HEK293 (cell line): Measurements from ENCODE around the gene PDCD7.
A peak's percentile ranks its signal among the peaks of the same experiment; 100 is the strongest.

Source experiments
- CTCF ChIA-PET: fragments of 350-600 bp; formaldehyde crosslinking; extraction: SDS; loops from one replicate; lab custom pipeline; 2021; ENCODE audit warnings: antibody characterized with exemption; lab: Yijun Ruan, JAX
- POLR2A ChIA-PET: fragments of 300-600 bp; formaldehyde crosslinking; extraction: SDS; loops from one replicate; lab custom pipeline; 2020; ENCODE audit warnings: antibody characterized with exemption, inconsistent platforms; lab: Yijun Ruan, JAX
- H3K27ac ChIP-seq: fragments of 200-500 bp; sonication (Bioruptor generic); 2 replicates; pipeline ENCODE4 v1.5.1; 2014; ENCODE audit warnings: low read depth, low read length, control low read depth, inconsistent platforms; ENCODE audit errors: extremely low read depth
- H3K36me3 ChIP-seq, 2 experiments: fragments of 200-500 bp in 1 of 2; sonication (Bioruptor generic) in 1 of 2; 1 replicate in 1 of 2; 2 replicates in 1 of 2; pipeline ENCODE4 v1.5.1; 2014 to 2017; ENCODE audit warnings: inconsistent platforms in 2 of 2, low read length in 2 of 2; ENCODE audit not compliant: control insufficient read depth in 2 of 2, insufficient read depth in 1 of 2
- H3K4me1 ChIP-seq: fragments of 200-500 bp; sonication (Bioruptor generic); 2 replicates; pipeline ENCODE4 v1.5.1; 2014; ENCODE audit warnings: mild to moderate bottlenecking, low read length, inconsistent platforms; ENCODE audit not compliant: control insufficient read depth, insufficient read depth
- H3K4me3 ChIP-seq: 2 replicates; pipeline ENCODE4 v1.5.1; 2011; ENCODE audit warnings: low read depth, mild to moderate bottlenecking, control low read depth, low read length, moderate library complexity
- H3K9me3 ChIP-seq: fragments of 200-500 bp; sonication (Bioruptor generic); 2 replicates; pipeline ENCODE4 v1.5.1; 2014; ENCODE audit warnings: low read depth, low read length, inconsistent platforms; ENCODE audit not compliant: control insufficient read depth, insufficient read depth
- GLIS1 ChIP-seq: fragments of 450-650 bp; formaldehyde crosslinking; IDR thresholded peaks from 2 replicates; pipeline ENCODE4 v1.5.1; 2016; ENCODE audit warnings: missing biosample characterization, missing genetic modification characterization
- HOXC10 ChIP-seq: sonication (generic); formaldehyde crosslinking; IDR thresholded peaks from 2 replicates; pipeline ENCODE4 v1.8.1; 2023; ENCODE audit warnings: mild to moderate bottlenecking, missing genetic modification reagents
- KLF1 ChIP-seq: fragments of 450-650 bp; formaldehyde crosslinking; IDR thresholded peaks from 2 replicates; pipeline ENCODE4 v1.5.1; 2016; ENCODE audit warnings: missing biosample characterization, missing genetic modification characterization
- KLF10 ChIP-seq: fragments of 450-650 bp; IDR thresholded peaks from 2 replicates; pipeline ENCODE4 v1.5.1; 2018; ENCODE audit warnings: missing biosample characterization, mild to moderate bottlenecking, missing genetic modification characterization
- KLF7 ChIP-seq: fragments of 450-650 bp; formaldehyde crosslinking; IDR thresholded peaks from 2 replicates; pipeline ENCODE4 v1.5.1; 2016; ENCODE audit warnings: missing biosample characterization, missing genetic modification characterization, borderline replicate concordance
- MEIS1 ChIP-seq: sonication (generic); formaldehyde crosslinking; IDR thresholded peaks from 2 replicates; pipeline ENCODE4 v1.8.1; 2022; ENCODE audit warnings: missing genetic modification reagents, mild to moderate bottlenecking, borderline replicate concordance
- ZBTB6 ChIP-seq: fragments of 450-650 bp; formaldehyde crosslinking; IDR thresholded peaks from 2 replicates; pipeline ENCODE4 v1.5.1; 2017; ENCODE audit warnings: missing biosample characterization, missing genetic modification characterization
- ZFHX2 ChIP-seq: fragments of 450-650 bp; formaldehyde crosslinking; conservative IDR thresholded peaks from 2 replicates; pipeline ENCODE4 v1.5.1; 2016; ENCODE audit warnings: missing biosample characterization, missing genetic modification characterization
- ZNF138 ChIP-seq: fragments of 450-650 bp; formaldehyde crosslinking; IDR thresholded peaks from 2 replicates; pipeline ENCODE4 v1.5.1; 2016; ENCODE audit warnings: missing biosample characterization, missing genetic modification characterization, borderline replicate concordance
- ZNF146 ChIP-seq: fragments of 450-650 bp; formaldehyde crosslinking; IDR thresholded peaks from 2 replicates; pipeline ENCODE4 v1.5.1; 2016; ENCODE audit warnings: missing biosample characterization, missing genetic modification characterization
- ZNF221 ChIP-seq: fragments of 450-650 bp; formaldehyde crosslinking; IDR thresholded peaks from 2 replicates; pipeline ENCODE4 v1.5.1; 2017; ENCODE audit warnings: missing biosample characterization, missing genetic modification characterization, borderline replicate concordance
- ZNF239 ChIP-seq: fragments of 450-650 bp; formaldehyde crosslinking; IDR thresholded peaks from 2 replicates; pipeline ENCODE4 v1.5.1; 2016; ENCODE audit warnings: missing biosample characterization, missing genetic modification characterization
- ZNF292 ChIP-seq: fragments of 450-650 bp; formaldehyde crosslinking; IDR thresholded peaks from 2 replicates; pipeline ENCODE4 v1.5.1; 2016; ENCODE audit warnings: low read depth, missing biosample characterization, missing genetic modification characterization, borderline replicate concordance
- ZNF311 ChIP-seq: fragments of 450-650 bp; formaldehyde crosslinking; IDR thresholded peaks from 2 replicates; pipeline ENCODE4 v1.5.1; 2017; ENCODE audit warnings: missing biosample characterization, missing genetic modification characterization, borderline replicate concordance
- ZNF354C ChIP-seq: fragments of 450-650 bp; formaldehyde crosslinking; IDR thresholded peaks from 2 replicates; pipeline ENCODE4 v1.5.1; 2016; ENCODE audit warnings: missing biosample characterization, missing genetic modification characterization, low read depth, borderline replicate concordance
- ZNF426 ChIP-seq: fragments of 450-650 bp; formaldehyde crosslinking; IDR thresholded peaks from 2 replicates; pipeline ENCODE4 v1.5.1; 2017; ENCODE audit warnings: missing biosample characterization, missing genetic modification characterization, mild to moderate bottlenecking, inconsistent platforms, moderate library complexity
- ZNF48 ChIP-seq: fragments of 450-650 bp; formaldehyde crosslinking; IDR thresholded peaks from 2 replicates; pipeline ENCODE4 v1.5.1; 2016; ENCODE audit warnings: missing biosample characterization, missing genetic modification characterization
- ZNF555 ChIP-seq: fragments of 450-650 bp; formaldehyde crosslinking; conservative IDR thresholded peaks from 2 replicates; pipeline ENCODE4 v1.5.1; 2017; ENCODE audit warnings: missing biosample characterization, mild to moderate bottlenecking, missing genetic modification characterization, inconsistent platforms
- ZNF580 ChIP-seq: fragments of 450-650 bp; formaldehyde crosslinking; IDR thresholded peaks from 2 replicates; pipeline ENCODE4 v1.5.1; 2016; ENCODE audit warnings: missing biosample characterization, missing genetic modification characterization
- ZNF621 ChIP-seq: fragments of 450-650 bp; formaldehyde crosslinking; IDR thresholded peaks from 2 replicates; pipeline ENCODE4 v1.5.1; 2017; ENCODE audit warnings: missing biosample characterization, missing genetic modification characterization
- ZNF623 ChIP-seq: fragments of 450-650 bp; formaldehyde crosslinking; IDR thresholded peaks from 2 replicates; pipeline ENCODE4 v1.5.1; 2016; ENCODE audit warnings: missing biosample characterization, missing genetic modification characterization
- ZNF701 ChIP-seq: fragments of 450-650 bp; formaldehyde crosslinking; IDR thresholded peaks from 2 replicates; pipeline ENCODE4 v1.5.1; 2016; ENCODE audit warnings: missing biosample characterization, missing genetic modification characterization
- ZNF791 ChIP-seq: fragments of 450-650 bp; formaldehyde crosslinking; IDR thresholded peaks from 2 replicates; pipeline ENCODE4 v1.5.1; 2016; ENCODE audit warnings: missing biosample characterization, missing genetic modification characterization
- TF ChIP-seq, protein P1 (sequence below): fragments of 450-650 bp; IDR thresholded peaks from 2 replicates; pipeline ENCODE4 v1.5.1; 2018; ENCODE audit warnings: missing biosample characterization, mild to moderate bottlenecking, missing genetic modification characterization
- TF ChIP-seq, protein P2 (sequence below): fragments of 450-650 bp; formaldehyde crosslinking; IDR thresholded peaks from 2 replicates; pipeline ENCODE4 v1.5.1; 2017; ENCODE audit warnings: missing biosample characterization, missing genetic modification characterization
- TF ChIP-seq, protein P3 (sequence below): fragments of 450-650 bp; formaldehyde crosslinking; IDR thresholded peaks from 2 replicates; pipeline ENCODE4 v1.5.1; 2016; ENCODE audit warnings: missing biosample characterization, missing genetic modification characterization

The PDCD7 gene

GRCh38 chr15:65072027-65072426, 61.6 kb downstream of the PDCD7 start (continued):
- TF ChIP-seq, protein P1, sequence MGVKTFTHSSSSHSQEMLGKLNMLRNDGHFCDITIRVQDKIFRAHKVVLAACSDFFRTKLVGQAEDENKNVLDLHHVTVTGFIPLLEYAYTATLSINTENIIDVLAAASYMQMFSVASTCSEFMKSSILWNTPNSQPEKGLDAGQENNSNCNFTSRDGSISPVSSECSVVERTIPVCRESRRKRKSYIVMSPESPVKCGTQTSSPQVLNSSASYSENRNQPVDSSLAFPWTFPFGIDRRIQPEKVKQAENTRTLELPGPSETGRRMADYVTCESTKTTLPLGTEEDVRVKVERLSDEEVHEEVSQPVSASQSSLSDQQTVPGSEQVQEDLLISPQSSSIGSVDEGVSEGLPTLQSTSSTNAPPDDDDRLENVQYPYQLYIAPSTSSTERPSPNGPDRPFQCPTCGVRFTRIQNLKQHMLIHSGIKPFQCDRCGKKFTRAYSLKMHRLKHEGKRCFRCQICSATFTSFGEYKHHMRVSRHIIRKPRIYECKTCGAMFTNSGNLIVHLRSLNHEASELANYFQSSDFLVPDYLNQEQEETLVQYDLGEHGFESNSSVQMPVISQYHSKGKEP (tag by site-specific recombination): no peak
- TF ChIP-seq ZNF311 (tag by site-specific recombination) (no peak), ZNF146 (tag by site-specific recombination) (no peak), ZNF791 (no peak), ZNF701 (no peak)
- TF ChIP-seq, all 188 proteins: peak for 0

- Histone ChIP-seq H3K27ac (no peak overlapping the region), H3K36me3 (no peaks in the 10 kb centered on the region), H3K4me1 (no peaks in the 10 kb centered on the region), H3K9me3 (no peaks in the 10 kb centered on the region), H3K4me3 (no peak overlapping the region)
- POLR2A ChIA-PET: no interaction called here
- TF ChIP-seq, protein P2, sequence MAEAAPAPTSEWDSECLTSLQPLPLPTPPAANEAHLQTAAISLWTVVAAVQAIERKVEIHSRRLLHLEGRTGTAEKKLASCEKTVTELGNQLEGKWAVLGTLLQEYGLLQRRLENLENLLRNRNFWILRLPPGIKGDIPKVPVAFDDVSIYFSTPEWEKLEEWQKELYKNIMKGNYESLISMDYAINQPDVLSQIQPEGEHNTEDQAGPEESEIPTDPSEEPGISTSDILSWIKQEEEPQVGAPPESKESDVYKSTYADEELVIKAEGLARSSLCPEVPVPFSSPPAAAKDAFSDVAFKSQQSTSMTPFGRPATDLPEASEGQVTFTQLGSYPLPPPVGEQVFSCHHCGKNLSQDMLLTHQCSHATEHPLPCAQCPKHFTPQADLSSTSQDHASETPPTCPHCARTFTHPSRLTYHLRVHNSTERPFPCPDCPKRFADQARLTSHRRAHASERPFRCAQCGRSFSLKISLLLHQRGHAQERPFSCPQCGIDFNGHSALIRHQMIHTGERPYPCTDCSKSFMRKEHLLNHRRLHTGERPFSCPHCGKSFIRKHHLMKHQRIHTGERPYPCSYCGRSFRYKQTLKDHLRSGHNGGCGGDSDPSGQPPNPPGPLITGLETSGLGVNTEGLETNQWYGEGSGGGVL (tag by site-specific recombination): no peak
- TF ChIP-seq GLIS1 (tag by site-specific recombination): peak; percentile 29; the same call in 1 of the 2 replicates
- TF ChIP-seq ZNF48 (tag by site-specific recombination): no peak
- no peak for TF ChIP-seq ZNF292 (tag by site-specific recombination)
- TF ChIP-seq ZFHX2: 0 out of 2 replicates have a peak, but pooled peaks have one; percentile 17
- CTCF ChIA-PET: no interaction called here
These were observed 62.2 kb downstream of the PDCD7 start for GRCh38 chr15:65071381-65071811.

GRCh38 chr15:65069779-65070546, 63.6 kb downstream of the PDCD7 start:
- POLR2A ChIA-PET: interaction anchor here (0.5 kb wide), 1 partner anchor 436 kb away, joined by 5 read pairs; no protein-coding TSS in a partner anchor
- TF ChIP-seq KLF1 (tag by site-specific recombination) (no peak), ZNF239 (tag by site-specific recombination) (no peak), ZNF621 (no peak), KLF10 (tag by site-specific recombination) (no peak), KLF7 (tag by site-specific recombination) (no peak), ZNF426 (tag by site-specific recombination) (no peak), HOXC10 (CRISPR knock-in tag) (no peak), ZNF221 (tag by site-specific recombination) (no peak), ZNF138 (tag by site-specific recombination) (no peak), ZNF623 (tag by site-specific recombination) (no peak), ZNF580 (no peak), ZNF354C (tag by site-specific recombination) (no peak), ZNF292 (tag by site-specific recombination) (no peak), MEIS1 (CRISPR knock-in tag) (no peak), ZBTB6 (tag by site-specific recombination) (no peak), ZNF555 (tag by site-specific recombination) (no peak)
- TF ChIP-seq, protein P3, sequence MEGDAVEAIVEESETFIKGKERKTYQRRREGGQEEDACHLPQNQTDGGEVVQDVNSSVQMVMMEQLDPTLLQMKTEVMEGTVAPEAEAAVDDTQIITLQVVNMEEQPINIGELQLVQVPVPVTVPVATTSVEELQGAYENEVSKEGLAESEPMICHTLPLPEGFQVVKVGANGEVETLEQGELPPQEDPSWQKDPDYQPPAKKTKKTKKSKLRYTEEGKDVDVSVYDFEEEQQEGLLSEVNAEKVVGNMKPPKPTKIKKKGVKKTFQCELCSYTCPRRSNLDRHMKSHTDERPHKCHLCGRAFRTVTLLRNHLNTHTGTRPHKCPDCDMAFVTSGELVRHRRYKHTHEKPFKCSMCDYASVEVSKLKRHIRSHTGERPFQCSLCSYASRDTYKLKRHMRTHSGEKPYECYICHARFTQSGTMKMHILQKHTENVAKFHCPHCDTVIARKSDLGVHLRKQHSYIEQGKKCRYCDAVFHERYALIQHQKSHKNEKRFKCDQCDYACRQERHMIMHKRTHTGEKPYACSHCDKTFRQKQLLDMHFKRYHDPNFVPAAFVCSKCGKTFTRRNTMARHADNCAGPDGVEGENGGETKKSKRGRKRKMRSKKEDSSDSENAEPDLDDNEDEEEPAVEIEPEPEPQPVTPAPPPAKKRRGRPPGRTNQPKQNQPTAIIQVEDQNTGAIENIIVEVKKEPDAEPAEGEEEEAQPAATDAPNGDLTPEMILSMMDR (tag by site-specific recombination): no peak
- TF ChIP-seq, all 188 proteins: peak for 0
- no peaks in the 10 kb centered on the region for H3K9me3 ChIP-seq

More at GRCh38 chr15:65069779-65070546, 63.6 kb downstream of the PDCD7 start:
- Histone ChIP-seq H3K4me3 (no peak overlapping the region), H3K4me1 (no peaks in the 10 kb centered on the region), H3K27ac (no peak overlapping the region), H3K36me3 (no peaks in the 10 kb centered on the region)
- CTCF ChIA-PET: interaction anchor here (1.2 to 1.3 kb wide), 2 partner anchors 13 to 15 kb away, joined by 3 to 5 read pairs; no protein-coding TSS in a partner anchor
